ENCODE results near the gene ZNF274. TPM values are rescaled to one million over a fixed set of nuclear protein-coding genes. Genes with fewer than 3 reads are reported as not detected.

The ZNF274 gene
- total RNA-seq, 1 experiment from 2014 or later: 28.7 TPM

DNA sequence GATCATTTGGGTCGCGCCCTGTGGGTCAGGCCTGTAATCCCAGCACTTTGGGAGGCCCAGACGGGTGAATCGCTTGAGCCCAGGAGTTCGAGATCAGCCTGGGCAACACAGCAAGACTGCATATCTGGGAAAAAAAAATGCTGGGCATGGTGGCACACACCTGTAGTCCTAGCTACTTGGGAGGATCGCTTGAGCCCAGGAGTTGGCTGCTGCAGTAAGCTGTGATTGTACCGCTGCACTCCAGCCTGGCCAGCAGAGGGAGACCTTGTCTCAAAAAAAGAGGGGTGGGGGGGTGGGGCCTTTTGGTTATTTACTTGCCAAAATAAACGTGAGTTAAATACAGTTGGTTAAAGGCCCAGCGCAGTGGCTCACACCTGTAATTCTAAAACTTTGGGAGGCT, 36.0 kb downstream of the ZNF274 start:
- no peak overlapping the region for H3K14ac ChIP-seq (ENCODE audit: insufficient read depth, low read length)
- H3K4me1 ChIP-seq (ENCODE audit: insufficient read depth, low read length): no peaks in the 10 kb centered on the region; the same call in 1 of the 2 replicates
- H3K18ac ChIP-seq (ENCODE audit: insufficient read length, low read depth, low read length): no peak overlapping the region
- no peak overlapping the region for H2BK120ac ChIP-seq (ENCODE audit: low read depth, low read length, poor library complexity, severe bottlenecking)
- H2BK20ac ChIP-seq (ENCODE audit: low read depth, low read length, poor library complexity, severe bottlenecking): no peak overlapping the region
- no peak overlapping the region for H2AK5ac ChIP-seq (ENCODE audit: insufficient read length, low read length)
- H3K4me3 Mint-ChIP-seq: no peak overlapping the region
- no peaks in the 10 kb centered on the region for H3K23me2 ChIP-seq (ENCODE audit: insufficient read length, low read depth, low read length, poor library complexity, severe bottlenecking)
- H4K8ac ChIP-seq (replicated peaks; ENCODE audit: insufficient read length, low read depth, low read length): no peak overlapping the region
- H2BK15ac ChIP-seq (ENCODE audit: low read depth, low read length): no peak overlapping the region
- no peak overlapping the region for H3K23ac ChIP-seq (ENCODE audit: insufficient read length, low read depth, low read length)
- H3T11ph ChIP-seq (ENCODE audit: low read length): no peak overlapping the region
- no peak overlapping the region for H3K56ac ChIP-seq (ENCODE audit: insufficient read length, low read depth, low read length)
- H3K9me3 Mint-ChIP-seq: peaks cover 37 to 56% of the 10 kb centered on the region in 2 experiments
- H4K91ac ChIP-seq (ENCODE audit: insufficient read length, low read depth, low read length): no peak overlapping the region
- peak; percentile 73 for DNase-seq
- H4K5ac ChIP-seq (ENCODE audit: insufficient read length, low read depth, low read length): no peak overlapping the region
- TF ChIP-seq, protein P1, sequence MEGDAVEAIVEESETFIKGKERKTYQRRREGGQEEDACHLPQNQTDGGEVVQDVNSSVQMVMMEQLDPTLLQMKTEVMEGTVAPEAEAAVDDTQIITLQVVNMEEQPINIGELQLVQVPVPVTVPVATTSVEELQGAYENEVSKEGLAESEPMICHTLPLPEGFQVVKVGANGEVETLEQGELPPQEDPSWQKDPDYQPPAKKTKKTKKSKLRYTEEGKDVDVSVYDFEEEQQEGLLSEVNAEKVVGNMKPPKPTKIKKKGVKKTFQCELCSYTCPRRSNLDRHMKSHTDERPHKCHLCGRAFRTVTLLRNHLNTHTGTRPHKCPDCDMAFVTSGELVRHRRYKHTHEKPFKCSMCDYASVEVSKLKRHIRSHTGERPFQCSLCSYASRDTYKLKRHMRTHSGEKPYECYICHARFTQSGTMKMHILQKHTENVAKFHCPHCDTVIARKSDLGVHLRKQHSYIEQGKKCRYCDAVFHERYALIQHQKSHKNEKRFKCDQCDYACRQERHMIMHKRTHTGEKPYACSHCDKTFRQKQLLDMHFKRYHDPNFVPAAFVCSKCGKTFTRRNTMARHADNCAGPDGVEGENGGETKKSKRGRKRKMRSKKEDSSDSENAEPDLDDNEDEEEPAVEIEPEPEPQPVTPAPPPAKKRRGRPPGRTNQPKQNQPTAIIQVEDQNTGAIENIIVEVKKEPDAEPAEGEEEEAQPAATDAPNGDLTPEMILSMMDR (conservative IDR thresholded peaks at IDR 0.05): peak; percentile 72
- peaks cover 7% of the 10 kb centered on the region for H3K27me3 Mint-ChIP-seq (ENCODE audit: low read depth)
- WGBS (ENCODE audit: extremely low coverage, insufficient read length, low lambda C conversion rate): no CpG with 5 or more reads among the region's 9 CpGs
- no peaks in the 10 kb centered on the region for H3K79me1 ChIP-seq (ENCODE audit: insufficient read depth, low read depth, low read length, poor library complexity, severe bottlenecking)
- no peak overlapping the region for H3K4ac ChIP-seq (ENCODE audit: low read depth, low read length)
- no peak overlapping the region for H3K9ac ChIP-seq (ENCODE audit: extremely low read depth, insufficient read length, low read length)
- H3K27ac Mint-ChIP-seq: peak overlapping the region in 1 of 3 experiments; percentile 65; a peak in 1 of 7 replicates
- peaks cover 4 to 9% (median 4%) of the 10 kb centered on the region in 3 experiments for H3K36me3 Mint-ChIP-seq (ENCODE audit: insufficient read depth in 1 of 3, low read depth in 3 of 3)
- H3K27me3 ChIP-seq (ENCODE audit: insufficient read depth, low read length): no peaks in the 10 kb centered on the region
- H3K4me2 ChIP-seq (ENCODE audit: insufficient read depth, insufficient read length, low read length): no peak overlapping the region
- no peaks in the 10 kb centered on the region for H3K4me1 Mint-ChIP-seq
- H2AFZ ChIP-seq (ENCODE audit: low read length): no peak overlapping the region
- H3K79me2 ChIP-seq (ENCODE audit: insufficient read depth, low read length): no peaks in the 10 kb centered on the region
- H2BK12ac ChIP-seq (ENCODE audit: insufficient read length, low read depth, low read length): no peak overlapping the region
- H4K20me1 ChIP-seq (ENCODE audit: control insufficient read depth, insufficient read depth, insufficient read length): no peaks in the 10 kb centered on the region
- no peak overlapping the region for H3K27ac ChIP-seq (ENCODE audit: insufficient read length, low read depth, low read length)
- no peaks in the 10 kb centered on the region for H3K9me3 ChIP-seq (ENCODE audit: control insufficient read depth, low read depth, low read length)
- H2BK5ac ChIP-seq (ENCODE audit: insufficient read length, low read length): no peak overlapping the region
